Esophagus muscularis mucosa (tissue), 3 donors: ENCODE results near the gene POLE.

ENCODE experiments used
- EP300 ChIP-seq: sonication (generic); formaldehyde crosslinking; IDR thresholded peaks from one replicate; pipeline ENCODE4 v1.6.1; 2017; ENCODE audit warnings: antibody characterized with exemption
- TF ChIP-seq, protein P1 (sequence below), 3 experiments: fragments of 200-600 bp in 2 of 3; fragments of 450-650 bp in 1 of 3; sonication (generic) in 2 of 3; IDR thresholded peaks; one replicate each; pipeline ENCODE4 v1.5.1; 2017 to 2019; ENCODE audit warnings: antibody characterized with exemption in 3 of 3, mild to moderate bottlenecking in 2 of 3, moderate library complexity in 1 of 3

DNA sequence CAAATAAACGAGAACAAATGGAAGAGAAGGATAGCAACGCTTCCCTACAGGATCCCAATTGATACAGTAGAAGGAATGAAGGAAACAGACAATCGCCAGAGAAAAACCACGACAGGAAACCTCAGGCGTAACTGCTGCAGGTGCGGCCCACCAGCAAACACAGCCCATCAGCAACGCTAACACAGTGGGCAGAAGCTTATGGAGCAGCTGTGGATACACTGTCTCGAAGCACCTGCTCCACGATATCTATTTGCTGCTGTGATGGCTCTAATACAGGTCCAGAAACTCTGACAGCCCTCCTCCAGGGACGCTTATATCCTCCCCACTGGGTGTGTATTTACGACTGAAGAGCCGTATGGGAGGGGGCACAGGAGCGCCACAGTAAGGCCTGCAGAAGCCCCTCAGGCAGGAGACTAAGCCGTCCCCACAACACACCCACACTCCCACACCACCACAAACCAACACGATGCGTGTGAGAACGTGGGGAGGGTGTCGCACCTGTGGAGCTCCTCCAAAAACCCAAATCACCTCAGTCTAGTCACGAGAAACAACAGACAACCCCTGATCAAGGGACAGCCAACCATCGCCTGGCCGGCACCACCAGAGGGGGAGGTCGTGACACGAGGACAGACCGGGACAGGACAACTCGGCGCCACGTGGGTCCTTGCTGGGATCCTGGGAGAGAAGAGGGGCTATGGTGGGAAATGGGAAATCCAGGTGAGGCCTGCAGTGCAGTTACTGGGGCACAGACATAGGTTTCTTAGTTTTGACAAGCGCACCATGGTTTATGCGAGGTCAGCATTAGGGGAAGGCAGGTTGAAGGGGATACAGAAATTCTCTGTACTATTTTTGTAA, 24.0 kb downstream of the POLE start:
- TF ChIP-seq, protein P1, sequence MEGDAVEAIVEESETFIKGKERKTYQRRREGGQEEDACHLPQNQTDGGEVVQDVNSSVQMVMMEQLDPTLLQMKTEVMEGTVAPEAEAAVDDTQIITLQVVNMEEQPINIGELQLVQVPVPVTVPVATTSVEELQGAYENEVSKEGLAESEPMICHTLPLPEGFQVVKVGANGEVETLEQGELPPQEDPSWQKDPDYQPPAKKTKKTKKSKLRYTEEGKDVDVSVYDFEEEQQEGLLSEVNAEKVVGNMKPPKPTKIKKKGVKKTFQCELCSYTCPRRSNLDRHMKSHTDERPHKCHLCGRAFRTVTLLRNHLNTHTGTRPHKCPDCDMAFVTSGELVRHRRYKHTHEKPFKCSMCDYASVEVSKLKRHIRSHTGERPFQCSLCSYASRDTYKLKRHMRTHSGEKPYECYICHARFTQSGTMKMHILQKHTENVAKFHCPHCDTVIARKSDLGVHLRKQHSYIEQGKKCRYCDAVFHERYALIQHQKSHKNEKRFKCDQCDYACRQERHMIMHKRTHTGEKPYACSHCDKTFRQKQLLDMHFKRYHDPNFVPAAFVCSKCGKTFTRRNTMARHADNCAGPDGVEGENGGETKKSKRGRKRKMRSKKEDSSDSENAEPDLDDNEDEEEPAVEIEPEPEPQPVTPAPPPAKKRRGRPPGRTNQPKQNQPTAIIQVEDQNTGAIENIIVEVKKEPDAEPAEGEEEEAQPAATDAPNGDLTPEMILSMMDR (IDR thresholded peaks at IDR 0.05), result no peak
- TF ChIP-seq EP300, result no peak
